GM12891 (cell line): ENCODE results near the gene HOXC13.

Source experiments
- DNase-seq: peaks from one replicate; pipeline ENCODE4 v3.0.0; 2011; ENCODE audit warnings: low spot score; ENCODE audit not compliant: insufficient read length
- FAIRE-seq: peaks from 2 replicates; lab custom pipeline; 2011; peaks lifted over from hg19 to GRCh38; lab: Jason Lieb, UNC
- PAX5 ChIP-seq: IDR thresholded peaks from 2 replicates; pipeline ENCODE4 v1.6.1; 2011; ENCODE audit warnings: low read length, moderate library complexity, mild to moderate bottlenecking; ENCODE audit not compliant: insufficient read depth, severe bottlenecking
- POLR2A ChIP-seq: IDR thresholded peaks from 2 replicates; pipeline ENCODE4 v1.6.1; 2011; ENCODE audit warnings: low read depth, low read length, control low read depth
- POLR2AphosphoS5 ChIP-seq: IDR thresholded peaks from 2 replicates; pipeline ENCODE4 v1.6.1; 2011; ENCODE audit warnings: low read depth, low read length, control low read depth
- POU2F2 ChIP-seq: IDR thresholded peaks from 2 replicates; pipeline ENCODE4 v1.6.1; 2011; ENCODE audit warnings: low read depth, mild to moderate bottlenecking, control low read depth, low read length, moderate library complexity
- SPI1 ChIP-seq: IDR thresholded peaks from 2 replicates; pipeline ENCODE4 v1.6.1; 2011; ENCODE audit warnings: low read depth, low read length, control low read depth
- TAF1 ChIP-seq: IDR thresholded peaks from 2 replicates; pipeline ENCODE4 v1.6.1; 2011; ENCODE audit warnings: low read depth, low read length, control low read depth

HOXC13 gene

GRCh38 chr12:53986686-53987483, 48.3 kb downstream of the HOXC13 start:
- DNase-seq: no peak
- TF ChIP-seq POLR2AphosphoS5: no peak
- FAIRE-seq: no peak

GRCh38 chr12:53987787-53988230, 49.2 kb downstream of the HOXC13 start:
- TF ChIP-seq TAF1: no peak
- TF ChIP-seq POU2F2: no peak
- no peak for TF ChIP-seq SPI1
- TF ChIP-seq POLR2A: no peak
- TF ChIP-seq PAX5: no peak
- no peak for TF ChIP-seq POLR2AphosphoS5
- FAIRE-seq: no peak
- no peak for DNase-seq

- TF ChIP-seq TAF1 (no peak), POU2F2 (no peak), PAX5 (no peak), SPI1 (no peak), POLR2AphosphoS5 (no peak), POLR2A (no peak)
- no peak for DNase-seq
- FAIRE-seq: no peak
Observed at GRCh38 chr12:53988541-53989226, 50.1 kb downstream of the HOXC13 start.

GRCh38 chr12:53989227-53990113, 50.8 kb downstream of the HOXC13 start:
- DNase-seq (no peak), FAIRE-seq (peak; percentile 85)
- TF ChIP-seq POU2F2: no peak

- no peak for FAIRE-seq
- no peak for TF ChIP-seq POLR2AphosphoS5
- TF ChIP-seq POU2F2: no peak
- no peak for TF ChIP-seq PAX5
- no peak for TF ChIP-seq TAF1
- no peak for TF ChIP-seq SPI1
- no peak for TF ChIP-seq POLR2A
Observed at GRCh38 chr12:53990311-53991076, 51.9 kb downstream of the HOXC13 start.

GRCh38 chr12:53991077-53991460, 52.4 kb downstream of the HOXC13 start:
- DNase-seq (no peak), FAIRE-seq (no peak)
- TF ChIP-seq TAF1 (no peak), PAX5 (no peak), SPI1 (no peak), POLR2AphosphoS5 (no peak), POU2F2 (no peak), POLR2A (no peak)

More at GRCh38 chr12:53990311-53991076, 51.9 kb downstream of the HOXC13 start:
- no peak for DNase-seq

- FAIRE-seq (no peak), DNase-seq (no peak)
- no peak for TF ChIP-seq POLR2AphosphoS5
- no peak for TF ChIP-seq TAF1
- no peak for TF ChIP-seq POU2F2
- TF ChIP-seq SPI1: no peak
- no peak for TF ChIP-seq POLR2A
- no peak for TF ChIP-seq PAX5
Observed at GRCh38 chr12:53992377-53992889, 53.8 kb downstream of the HOXC13 start.

GRCh38 chr12:53993162-53994008, 54.8 kb downstream of the HOXC13 start:
- no peak for DNase-seq
- no peak for FAIRE-seq
- TF ChIP-seq POU2F2: no peak
- no peak for TF ChIP-seq POLR2A
- TF ChIP-seq SPI1: no peak
- TF ChIP-seq POLR2AphosphoS5: no peak
- TF ChIP-seq PAX5: no peak
- TF ChIP-seq TAF1: no peak
